Endometrium (tissue), 2 donors: Measurements from ENCODE around the gene EPS15.
"Not testable (repeated sequence)": the region's sequence is repeated elsewhere in the genome, so short reads cannot be mapped to it uniquely, and the experiment has no call there.

ENCODE experiments used
- FAIRE-seq: peaks from 2 replicates; lab custom pipeline; 2012; peaks lifted over from hg19 to GRCh38; lab: Jason Lieb, UNC
- donor health status: control.
- donor health status: control.

The EPS15 gene

GRCh38 chr1:51519048-51519864 lies at the start of gene EPS15:
Gene EPS15, minus strand, starts transcription at chr1:51519266. Its CDS starts 35 bp downstream, at chr1:51519231.
- peak; percentile 50 for FAIRE-seq

- FAIRE-seq, result no peak
Measured at GRCh38 chr1:51568231-51568935, 49.3 kb upstream of the EPS15 start.

- no peak for FAIRE-seq
Measured at GRCh38 chr1:51567653-51568052, 48.6 kb upstream of the EPS15 start.

- no peak for FAIRE-seq
Measured at GRCh38 chr1:51566260-51566659, 47.2 kb upstream of the EPS15 start.

GRCh38 chr1:51565009-51565408 lies 45.9 kb upstream of the EPS15 start:
- FAIRE-seq, result no peak

- FAIRE-seq, result no peak
Measured at GRCh38 chr1:51564124-51564523, 45.1 kb upstream of the EPS15 start.

GRCh38 chr1:51561702-51562101 lies 42.6 kb upstream of the EPS15 start:
- FAIRE-seq, result no peak

GRCh38 chr1:51560895-51561294 lies 41.8 kb upstream of the EPS15 start:
- not testable (repeated sequence) for FAIRE-seq

- FAIRE-seq, result no peak
Measured at GRCh38 chr1:51560034-51560433, 41.0 kb upstream of the EPS15 start.

- FAIRE-seq, result no peak
Measured at GRCh38 chr1:51559501-51559900, 40.4 kb upstream of the EPS15 start.

- FAIRE-seq, result no peak
Measured at GRCh38 chr1:51559064-51559500, 40.0 kb upstream of the EPS15 start.

GRCh38 chr1:51558375-51558924 lies 39.4 kb upstream of the EPS15 start:
- no peak for FAIRE-seq

GRCh38 chr1:51557168-51557567 lies 38.1 kb upstream of the EPS15 start:
- no peak for FAIRE-seq

GRCh38 chr1:51555866-51556619 lies 37.0 kb upstream of the EPS15 start:
- FAIRE-seq, result no peak

- FAIRE-seq, result no peak
Measured at GRCh38 chr1:51553911-51554310, 34.8 kb upstream of the EPS15 start.

- FAIRE-seq, result no peak
Measured at GRCh38 chr1:51552929-51553807, 34.1 kb upstream of the EPS15 start.

- FAIRE-seq, result no peak
Measured at GRCh38 chr1:51551848-51552296, 32.8 kb upstream of the EPS15 start.

- FAIRE-seq, result no peak
Measured at GRCh38 chr1:51551081-51551480, 32.0 kb upstream of the EPS15 start.

- no peak for FAIRE-seq
Measured at GRCh38 chr1:51549901-51550300, 30.8 kb upstream of the EPS15 start.

- FAIRE-seq, result no peak
Measured at GRCh38 chr1:51549016-51549619, 30.1 kb upstream of the EPS15 start.

- no peak for FAIRE-seq
Measured at GRCh38 chr1:51543858-51544257, 24.8 kb upstream of the EPS15 start.
